LNCAP (cell line): ENCODE data around the gene ARVCF.

Experiments used
- CTCF ChIP-seq: fragments of 450-650 bp; IDR thresholded peaks from 2 replicates; pipeline ENCODE4 v1.5.1; 2017; ENCODE audit warnings: mild to moderate bottlenecking

The ARVCF gene

GRCh38 chr22:20062043-20062765 lies 45.6 kb upstream of the ARVCF start:
- TF ChIP-seq CTCF = no peak

- TF ChIP-seq CTCF = no peak
These were observed 44.8 kb upstream of the ARVCF start for GRCh38 chr22:20061481-20061861.

GRCh38 chr22:20060700-20061480 lies 44.3 kb upstream of the ARVCF start:
- 0 out of 2 replicates have a peak, but pooled peaks have one; percentile 13 for TF ChIP-seq CTCF

GRCh38 chr22:20058989-20059770 lies 42.6 kb upstream of the ARVCF start:
- TF ChIP-seq CTCF = no peak

- TF ChIP-seq CTCF = no peak
These were observed 41.1 kb upstream of the ARVCF start for GRCh38 chr22:20057596-20058268.

- TF ChIP-seq CTCF = no peak
These were observed 40.2 kb upstream of the ARVCF start for GRCh38 chr22:20056696-20057386.
